K562 (cell line): Measurements from ENCODE around the gene KCNQ2. TPM values are rescaled to one million over a fixed set of nuclear protein-coding genes. Genes with fewer than 3 reads are reported as not detected.
A peak's percentile ranks its signal among the peaks of the same experiment; 100 is the strongest.

Source experiments
- ATAC-seq: fragments of 200-7000 bp; cut with Tn5 transposase; 3 replicates; pipeline ENCODE4 v1.9.1; 2020; ENCODE audit warnings: moderate library complexity
- BruUV-seq: library from RNA; stranded (reverse); fragments of 400-500 nt; replicated peaks from 2 replicates; lab custom pipeline; 2021; lab: Mats Ljungman, UMichigan
- CTCF ChIA-PET: fragments of 300-600 bp; formaldehyde crosslinking; extraction: SDS; loops from one replicate; lab custom pipeline; 2021; ENCODE audit warnings: low intra/inter-chr PET ratio; lab: Yijun Ruan, JAX
- POLR2A ChIA-PET: fragments of 300-600, 350-650 bp; sonication (Branson Sonifier 250); formaldehyde crosslinking; extraction: SDS; loops from one replicate; lab custom pipeline; 2021; ENCODE audit warnings: antibody characterized with exemption, inconsistent platforms; lab: Yijun Ruan, JAX
- DNase-seq, 4 experiments: peaks; one replicate each; pipeline versions ENCODE4 v3.0.0 to v3.0.0-alpha.2; 2011 to 2018; ENCODE audit warnings: low spot score in 3 of 4, mixed read lengths in 3 of 4; ENCODE audit errors: extremely low read depth in 1 of 4
- FAIRE-seq: peaks from 2 replicates; lab custom pipeline; 2011; peaks lifted over from hg19 to GRCh38; lab: Jason Lieb, UNC
- H2AFZ ChIP-seq: 2 replicates; pipeline ENCODE4 v1.6.0; 2011; ENCODE audit warnings: low read depth, low read length, control low read depth, inconsistent platforms
- H3K27ac ChIP-seq: fragments of 200-600 bp; 3 replicates; pipeline ENCODE4 v1.8.0; 2011; ENCODE audit warnings: low read depth, mild to moderate bottlenecking, control low read depth, inconsistent platforms, low read length, moderate library complexity, mixed read lengths; ENCODE audit errors: extremely low read depth
- H3K27me3 ChIP-seq, 2 experiments: fragments of 300-600 bp in 1 of 2; 2 replicates in 1 of 2; 3 replicates in 1 of 2; pipeline versions ENCODE4 v1.6.0 to v1.8.0; 2011; ENCODE audit warnings: inconsistent platforms in 2 of 2, low read length in 2 of 2, mild to moderate bottlenecking in 1 of 2, mixed read lengths in 1 of 2, moderate library complexity in 1 of 2; ENCODE audit not compliant: control insufficient read depth in 2 of 2, insufficient read depth in 2 of 2
- H3K36me3 ChIP-seq: fragments of 300-600 bp; 3 replicates; pipeline ENCODE4 v1.8.0; 2011; ENCODE audit warnings: mild to moderate bottlenecking, low read length, inconsistent platforms; ENCODE audit not compliant: control insufficient read depth, insufficient read depth
- H3K4me1 ChIP-seq, 2 experiments: fragments of 200-600 bp in 1 of 2; replicated peaks in 1 of 2; 2 replicates in 1 of 2; 3 replicates in 1 of 2; pipeline versions ENCODE4 v1.5.1 to v1.8.0; 2011; ENCODE audit warnings: inconsistent platforms in 2 of 2, low read length in 2 of 2, mild to moderate bottlenecking in 1 of 2, mixed read lengths in 1 of 2, moderate library complexity in 1 of 2; ENCODE audit not compliant: control insufficient read depth in 2 of 2, insufficient read depth in 2 of 2
- H3K4me2 ChIP-seq: 2 replicates; pipeline ENCODE4 v1.6.1; 2011; ENCODE audit warnings: low read length, control low read depth, inconsistent platforms, mixed read lengths; ENCODE audit not compliant: insufficient read depth
- H3K4me3 ChIP-seq: fragments of 200-600 bp; sonication (generic), shearing (Covaris generic); 2 replicates; pipeline ENCODE4 v1.5.1; 2016; ENCODE audit warnings: control low read depth, inconsistent platforms
- H3K79me2 ChIP-seq: fragments of 200-600 bp; 3 replicates; pipeline ENCODE4 v1.8.0; 2011; ENCODE audit warnings: low read length, inconsistent platforms; ENCODE audit not compliant: control insufficient read depth, insufficient read depth
- H3K9ac ChIP-seq, 2 experiments: 2 replicates each; pipeline versions ENCODE4 v1.6.0 to v1.6.1; 2011; ENCODE audit warnings: low read depth in 2 of 2, low read length in 2 of 2, control low read depth in 1 of 2, inconsistent platforms in 1 of 2, mild to moderate bottlenecking in 1 of 2, mixed read lengths in 1 of 2; ENCODE audit not compliant: insufficient read depth in 1 of 2
- H3K9me1 ChIP-seq: one replicate; pipeline ENCODE4 v1.6.0; 2011; ENCODE audit warnings: inconsistent platforms, mild to moderate bottlenecking, low read length, moderate library complexity; ENCODE audit not compliant: control insufficient read depth, insufficient read depth
- H3K9me3 ChIP-seq: replicated peaks from 2 replicates; pipeline ENCODE4 v1.5.1; 2011; ENCODE audit warnings: low read depth, low read length, inconsistent platforms; ENCODE audit not compliant: control insufficient read depth, insufficient read depth
- H4K20me1 ChIP-seq: replicated peaks from 2 replicates; pipeline ENCODE4 v1.6.1; 2011; ENCODE audit warnings: low read length, inconsistent platforms, mixed read lengths; ENCODE audit not compliant: control insufficient read depth, insufficient read depth
- BCLAF1 ChIP-seq, 2 experiments: fragments of 450-650 bp in 1 of 2; IDR thresholded peaks; 2 replicates each; pipeline ENCODE4 v1.6.1; 2011 to 2017; ENCODE audit warnings: low read depth in 2 of 2, antibody characterized with exemption in 1 of 2, borderline replicate concordance in 1 of 2, low read length in 1 of 2, mild to moderate bottlenecking in 1 of 2, mixed read lengths in 1 of 2; ENCODE audit not compliant: control insufficient read depth in 1 of 2
- CREB3L1 ChIP-seq: fragments of 450-650 bp; IDR thresholded peaks from 2 replicates; pipeline ENCODE4 v1.6.1; 2014; ENCODE audit warnings: low read depth, mild to moderate bottlenecking, moderate library complexity, borderline replicate concordance
- HOMEZ ChIP-seq: fragments of 250-450 bp; sonication (Bioruptor Pico); IDR thresholded peaks from 2 replicates; pipeline ENCODE4 v1.4.0; 2020; ENCODE audit warnings: mild to moderate bottlenecking, moderate library complexity
- NCOR1 ChIP-seq: fragments of 450-650 bp; IDR thresholded peaks from 2 replicates; pipeline ENCODE4 v1.6.1; 2016; ENCODE audit warnings: mild to moderate bottlenecking, moderate library complexity
- TSC22D4 ChIP-seq: fragments of 450-650 bp; IDR thresholded peaks from 2 replicates; pipeline ENCODE4 v1.6.1; 2016; ENCODE audit warnings: missing genetic modification characterization, missing biosample characterization, control low read depth
- ZEB2 ChIP-seq: fragments of 450-650 bp; IDR thresholded peaks from 2 replicates; pipeline ENCODE4 v1.6.1; 2016
- ZNF778 ChIP-seq: fragments of 450-650 bp; formaldehyde crosslinking; IDR thresholded peaks from 2 replicates; pipeline ENCODE4 v1.4.0; 2020; ENCODE audit warnings: mild to moderate bottlenecking, moderate library complexity
- ZNF79 ChIP-seq: fragments of 250-450 bp; sonication (Bioruptor Pico); IDR thresholded peaks from 2 replicates; pipeline ENCODE4 v1.4.0; 2020; ENCODE audit warnings: low read depth, mild to moderate bottlenecking, moderate library complexity
- WGBS: fragments of 100-300 bp; shearing (Covaris generic); methylation state at CpG from one replicate; pipeline ENCODE4 v1.1.6; 2016; ENCODE audit warnings: low coverage, mixed read lengths; ENCODE audit not compliant: insufficient coverage; ENCODE audit errors: missing lambda C conversion rate; 5-methylcytosine and 5-hydroxymethylcytosine counted together
- in situ Hi-C: fragments of 300-500 bp; cut with MboI; formaldehyde crosslinking; loops from 4 replicates; pipeline ENCODE4 v1.15.0; 2018; ENCODE audit warnings: inconsistent platforms, mixed read lengths
- intact Hi-C: fragments of 100-400 bp; cut with micrococcal nuclease; formaldehyde crosslinking; loops from 2 replicates; pipeline ENCODE4 v1.14.2; 2022
- polyA plus RNA-seq, 8 experiments: library from polyadenylated mRNA; depleted of rRNA in 4 of 8; stranded (reverse) in 5 of 8; unstranded in 3 of 8; fragments of >200 nt; fragmentation: Nextera tagmentation in 2 of 8; fragmentation: Illumina TruSeq in 1 of 8; extraction: Ambion mirVana in 2 of 8; extraction: Trizol in 1 of 8; gene quantifications; 2 replicates each; pipeline versions ENCODE4 v1.2.1 to v1.2.3, GENCODE V29; 2011 to 2014; ENCODE audit warnings: inconsistent platforms in 1 of 8, missing spikeins in 1 of 8
- total RNA-seq, 7 experiments: library from RNA; depleted of rRNA in 6 of 7; stranded (reverse); fragments of >200 nt in 6 of 7; fragmentation: Illumina TruSeq in 2 of 7; extraction: Trizol in 2 of 7; gene quantifications; 2 replicates each; pipeline versions ENCODE4 v1.2.1 to v1.2.3, GENCODE V29; 2011 to 2021; ENCODE audit warnings: low replicate concordance in 1 of 7
- TF ChIP-seq, protein P1 (sequence below): fragments of 250-450 bp; sonication (Bioruptor Pico); IDR thresholded peaks from 2 replicates; pipeline ENCODE4 v1.8.0; 2021; ENCODE audit warnings: mild to moderate bottlenecking, moderate library complexity

KCNQ2 gene
- total and polyA plus RNA-seq, 9 of the 15 experiments (the other 6 are each of a cell fraction or from before 2014, with no cell fraction given) = 0.13 to 0.16 TPM; not detected in 7

DNA sequence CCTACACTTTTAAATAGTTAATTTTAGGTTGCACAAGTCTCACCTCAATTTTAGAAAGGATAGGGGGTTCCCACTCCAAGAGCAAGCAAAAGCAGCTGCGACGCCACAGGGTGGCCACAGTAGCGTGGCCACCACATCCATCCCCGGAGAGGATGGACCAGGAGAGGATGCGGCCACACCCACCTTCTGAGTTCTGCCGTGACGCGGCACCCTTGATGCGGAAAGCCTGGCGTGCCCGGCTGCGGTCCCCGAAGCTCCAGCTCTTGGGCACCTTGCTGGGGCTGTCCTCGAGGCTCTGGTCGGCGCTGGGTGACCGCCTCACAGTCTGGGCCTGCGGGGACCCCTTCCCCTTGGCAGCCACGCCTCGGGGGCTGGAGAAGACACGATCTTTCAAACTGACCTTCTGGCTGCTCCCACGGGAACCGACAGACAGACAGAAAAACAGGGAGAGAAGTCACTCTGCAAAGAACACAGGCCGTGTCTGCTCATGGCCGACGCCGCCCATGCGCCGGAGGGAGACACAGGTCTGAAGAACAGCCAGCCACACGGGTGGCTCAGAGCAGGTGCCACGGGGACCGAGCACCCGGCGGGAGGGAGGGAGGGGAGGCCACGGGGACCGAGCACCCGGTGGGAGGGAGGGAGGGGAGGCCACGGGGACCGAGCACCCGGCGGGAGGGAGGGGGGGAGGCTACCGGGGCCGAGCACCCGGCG lies 57.6 kb downstream of the KCNQ2 start (continued):
- TF ChIP-seq, protein P1, sequence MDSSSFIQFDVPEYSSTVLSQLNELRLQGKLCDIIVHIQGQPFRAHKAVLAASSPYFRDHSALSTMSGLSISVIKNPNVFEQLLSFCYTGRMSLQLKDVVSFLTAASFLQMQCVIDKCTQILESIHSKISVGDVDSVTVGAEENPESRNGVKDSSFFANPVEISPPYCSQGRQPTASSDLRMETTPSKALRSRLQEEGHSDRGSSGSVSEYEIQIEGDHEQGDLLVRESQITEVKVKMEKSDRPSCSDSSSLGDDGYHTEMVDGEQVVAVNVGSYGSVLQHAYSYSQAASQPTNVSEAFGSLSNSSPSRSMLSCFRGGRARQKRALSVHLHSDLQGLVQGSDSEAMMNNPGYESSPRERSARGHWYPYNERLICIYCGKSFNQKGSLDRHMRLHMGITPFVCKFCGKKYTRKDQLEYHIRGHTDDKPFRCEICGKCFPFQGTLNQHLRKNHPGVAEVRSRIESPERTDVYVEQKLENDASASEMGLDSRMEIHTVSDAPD (CRISPR knock-in tag) = no peak

GRCh38 chr20:63413963-63414684 lies 58.3 kb downstream of the KCNQ2 start:
- H3K27me3 ChIP-seq = peaks cover 43 to 92% of the 10 kb centered on the region in 2 experiments; a peak in 4 of 5 replicates
- H3K9me1 ChIP-seq = no peaks in the 10 kb centered on the region
- H3K9me3 ChIP-seq = no peaks in the 10 kb centered on the region
- CTCF ChIA-PET = no interaction called here
- no peak overlapping the region for H2AFZ ChIP-seq
- H3K27ac ChIP-seq = no peak overlapping the region
- no peak overlapping the region; a peak in 1 of 4 replicates for H3K9ac ChIP-seq
- POLR2A ChIA-PET = interaction anchor here (0.6 kb wide), 1 partner anchor 746 kb away, joined by 3 read pairs; no protein-coding TSS in a partner anchor
- FAIRE-seq = no peak
- 4% methylated on average over 29 of the region's 33 CpGs for WGBS
- H3K79me2 ChIP-seq = no peaks in the 10 kb centered on the region
- no peak for DNase-seq
- H3K4me2 ChIP-seq = no peak overlapping the region
- peaks cover 0 to 53% of the 10 kb centered on the region in 2 experiments; a peak in 2 of 5 replicates for H3K4me1 ChIP-seq
- no peaks in the 10 kb centered on the region for H3K36me3 ChIP-seq
- in situ Hi-C loops = no loop called here
- no TSS peak for BruUV-seq
- ATAC-seq = 0 out of 3 replicates have a peak, but pooled peaks have one; percentile 23
- intact Hi-C loops = no loop called here
- H4K20me1 ChIP-seq = no peaks in the 10 kb centered on the region; the same call in 1 of the 2 replicates
- no peak overlapping the region for H3K4me3 ChIP-seq
- no peak for TF ChIP-seq ZEB2
- no peak for TF ChIP-seq HOMEZ
- no peak for TF ChIP-seq TSC22D4
- no peak for TF ChIP-seq BCLAF1 (IDR thresholded peaks at IDR 0.05; ENCODE audit: borderline replicate concordance in 1 of 2, control insufficient read depth in 1 of 2, low read depth in 2 of 2, low read length in 1 of 2)
- TF ChIP-seq CREB3L1 = no peak
- TF ChIP-seq NCOR1 = no peak
- no peak for TF ChIP-seq ZNF778 (CRISPR knock-in tag)
- no peak for TF ChIP-seq ZNF79 (CRISPR knock-in tag)
